ENCODE measurements around the gene PDE4A. TPM values are rescaled to one million over a fixed set of nuclear protein-coding genes. Genes with fewer than 3 reads are reported as not detected.

PDE4A gene
- total and polyA plus RNA-seq, 2 of the 13 experiments (the other 11 are each of a cell fraction or from before 2014, with no cell fraction given): 1.1 to 4.1 TPM

DNA sequence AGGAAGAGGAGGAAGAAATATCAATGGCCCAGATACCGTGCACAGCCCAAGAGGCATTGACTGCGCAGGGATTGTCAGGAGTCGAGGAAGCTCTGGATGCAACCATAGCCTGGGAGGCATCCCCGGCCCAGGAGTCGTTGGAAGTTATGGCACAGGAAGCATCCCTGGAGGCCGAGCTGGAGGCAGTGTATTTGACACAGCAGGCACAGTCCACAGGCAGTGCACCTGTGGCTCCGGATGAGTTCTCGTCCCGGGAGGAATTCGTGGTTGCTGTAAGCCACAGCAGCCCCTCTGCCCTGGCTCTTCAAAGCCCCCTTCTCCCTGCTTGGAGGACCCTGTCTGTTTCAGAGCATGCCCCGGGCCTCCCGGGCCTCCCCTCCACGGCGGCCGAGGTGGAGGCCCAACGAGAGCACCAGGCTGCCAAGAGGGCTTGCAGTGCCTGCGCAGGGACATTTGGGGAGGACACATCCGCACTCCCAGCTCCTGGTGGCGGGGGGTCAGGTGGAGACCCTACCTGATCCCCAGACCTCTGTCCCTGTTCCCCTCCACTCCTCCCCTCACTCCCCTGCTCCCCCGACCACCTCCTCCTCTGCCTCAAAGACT lies 46.9 kb downstream of the PDE4A start:
- no TSS peak for BruUV-seq (replicated peaks)
- POLR2A ChIA-PET: no interaction called here
- FAIRE-seq: no peak
- TF ChIP-seq, protein P1, sequence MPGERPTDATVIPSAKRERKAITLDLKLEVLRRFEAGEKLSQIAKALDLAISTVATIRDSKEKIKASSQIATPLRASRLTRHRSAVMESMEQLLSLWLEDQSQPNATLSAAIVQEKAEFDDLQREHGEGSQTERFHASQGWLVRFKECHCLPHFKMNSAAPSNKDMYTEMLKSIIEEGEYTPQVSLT (CRISPR knock-in tag; IDR thresholded peaks at IDR 0.05; ENCODE audit: borderline replicate concordance, low read depth): no peak
- no peak for TF ChIP-seq SSRP1 (CRISPR knock-in tag; IDR thresholded peaks at IDR 0.05)
- TF ChIP-seq THAP11 (CRISPR knock-in tag; IDR thresholded peaks at IDR 0.05): no peak
- TF ChIP-seq HOXA3 (CRISPR knock-in tag; IDR thresholded peaks at IDR 0.05): no peak
- TF ChIP-seq, protein P2, sequence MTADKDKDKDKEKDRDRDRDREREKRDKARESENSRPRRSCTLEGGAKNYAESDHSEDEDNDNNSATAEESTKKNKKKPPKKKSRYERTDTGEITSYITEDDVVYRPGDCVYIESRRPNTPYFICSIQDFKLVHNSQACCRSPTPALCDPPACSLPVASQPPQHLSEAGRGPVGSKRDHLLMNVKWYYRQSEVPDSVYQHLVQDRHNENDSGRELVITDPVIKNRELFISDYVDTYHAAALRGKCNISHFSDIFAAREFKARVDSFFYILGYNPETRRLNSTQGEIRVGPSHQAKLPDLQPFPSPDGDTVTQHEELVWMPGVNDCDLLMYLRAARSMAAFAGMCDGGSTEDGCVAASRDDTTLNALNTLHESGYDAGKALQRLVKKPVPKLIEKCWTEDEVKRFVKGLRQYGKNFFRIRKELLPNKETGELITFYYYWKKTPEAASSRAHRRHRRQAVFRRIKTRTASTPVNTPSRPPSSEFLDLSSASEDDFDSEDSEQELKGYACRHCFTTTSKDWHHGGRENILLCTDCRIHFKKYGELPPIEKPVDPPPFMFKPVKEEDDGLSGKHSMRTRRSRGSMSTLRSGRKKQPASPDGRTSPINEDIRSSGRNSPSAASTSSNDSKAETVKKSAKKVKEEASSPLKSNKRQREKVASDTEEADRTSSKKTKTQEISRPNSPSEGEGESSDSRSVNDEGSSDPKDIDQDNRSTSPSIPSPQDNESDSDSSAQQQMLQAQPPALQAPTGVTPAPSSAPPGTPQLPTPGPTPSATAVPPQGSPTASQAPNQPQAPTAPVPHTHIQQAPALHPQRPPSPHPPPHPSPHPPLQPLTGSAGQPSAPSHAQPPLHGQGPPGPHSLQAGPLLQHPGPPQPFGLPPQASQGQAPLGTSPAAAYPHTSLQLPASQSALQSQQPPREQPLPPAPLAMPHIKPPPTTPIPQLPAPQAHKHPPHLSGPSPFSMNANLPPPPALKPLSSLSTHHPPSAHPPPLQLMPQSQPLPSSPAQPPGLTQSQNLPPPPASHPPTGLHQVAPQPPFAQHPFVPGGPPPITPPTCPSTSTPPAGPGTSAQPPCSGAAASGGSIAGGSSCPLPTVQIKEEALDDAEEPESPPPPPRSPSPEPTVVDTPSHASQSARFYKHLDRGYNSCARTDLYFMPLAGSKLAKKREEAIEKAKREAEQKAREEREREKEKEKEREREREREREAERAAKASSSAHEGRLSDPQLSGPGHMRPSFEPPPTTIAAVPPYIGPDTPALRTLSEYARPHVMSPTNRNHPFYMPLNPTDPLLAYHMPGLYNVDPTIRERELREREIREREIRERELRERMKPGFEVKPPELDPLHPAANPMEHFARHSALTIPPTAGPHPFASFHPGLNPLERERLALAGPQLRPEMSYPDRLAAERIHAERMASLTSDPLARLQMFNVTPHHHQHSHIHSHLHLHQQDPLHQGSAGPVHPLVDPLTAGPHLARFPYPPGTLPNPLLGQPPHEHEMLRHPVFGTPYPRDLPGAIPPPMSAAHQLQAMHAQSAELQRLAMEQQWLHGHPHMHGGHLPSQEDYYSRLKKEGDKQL (CRISPR knock-in tag; IDR thresholded peaks at IDR 0.05; ENCODE audit: low read depth): no peak
- TF ChIP-seq ZNF20 (CRISPR knock-in tag; IDR thresholded peaks at IDR 0.05): no peak
- TF ChIP-seq MAFF (IDR thresholded peaks at IDR 0.05; ENCODE audit: low read depth, low read length): no peak
- TF ChIP-seq ZNF180 (CRISPR knock-in tag; IDR thresholded peaks at IDR 0.05; ENCODE audit: borderline replicate concordance, low read depth): no peak
- no peak for TF ChIP-seq ZNF296 (CRISPR knock-in tag; conservative IDR thresholded peaks at IDR 0.05)
- TF ChIP-seq NCOA1 (CRISPR knock-in tag; IDR thresholded peaks at IDR 0.05): no peak
- TF ChIP-seq, protein P3, sequence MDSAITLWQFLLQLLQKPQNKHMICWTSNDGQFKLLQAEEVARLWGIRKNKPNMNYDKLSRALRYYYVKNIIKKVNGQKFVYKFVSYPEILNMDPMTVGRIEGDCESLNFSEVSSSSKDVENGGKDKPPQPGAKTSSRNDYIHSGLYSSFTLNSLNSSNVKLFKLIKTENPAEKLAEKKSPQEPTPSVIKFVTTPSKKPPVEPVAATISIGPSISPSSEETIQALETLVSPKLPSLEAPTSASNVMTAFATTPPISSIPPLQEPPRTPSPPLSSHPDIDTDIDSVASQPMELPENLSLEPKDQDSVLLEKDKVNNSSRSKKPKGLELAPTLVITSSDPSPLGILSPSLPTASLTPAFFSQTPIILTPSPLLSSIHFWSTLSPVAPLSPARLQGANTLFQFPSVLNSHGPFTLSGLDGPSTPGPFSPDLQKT (CRISPR knock-in tag; IDR thresholded peaks at IDR 0.05; ENCODE audit: borderline replicate concordance): no peak
- TF ChIP-seq, protein P4, sequence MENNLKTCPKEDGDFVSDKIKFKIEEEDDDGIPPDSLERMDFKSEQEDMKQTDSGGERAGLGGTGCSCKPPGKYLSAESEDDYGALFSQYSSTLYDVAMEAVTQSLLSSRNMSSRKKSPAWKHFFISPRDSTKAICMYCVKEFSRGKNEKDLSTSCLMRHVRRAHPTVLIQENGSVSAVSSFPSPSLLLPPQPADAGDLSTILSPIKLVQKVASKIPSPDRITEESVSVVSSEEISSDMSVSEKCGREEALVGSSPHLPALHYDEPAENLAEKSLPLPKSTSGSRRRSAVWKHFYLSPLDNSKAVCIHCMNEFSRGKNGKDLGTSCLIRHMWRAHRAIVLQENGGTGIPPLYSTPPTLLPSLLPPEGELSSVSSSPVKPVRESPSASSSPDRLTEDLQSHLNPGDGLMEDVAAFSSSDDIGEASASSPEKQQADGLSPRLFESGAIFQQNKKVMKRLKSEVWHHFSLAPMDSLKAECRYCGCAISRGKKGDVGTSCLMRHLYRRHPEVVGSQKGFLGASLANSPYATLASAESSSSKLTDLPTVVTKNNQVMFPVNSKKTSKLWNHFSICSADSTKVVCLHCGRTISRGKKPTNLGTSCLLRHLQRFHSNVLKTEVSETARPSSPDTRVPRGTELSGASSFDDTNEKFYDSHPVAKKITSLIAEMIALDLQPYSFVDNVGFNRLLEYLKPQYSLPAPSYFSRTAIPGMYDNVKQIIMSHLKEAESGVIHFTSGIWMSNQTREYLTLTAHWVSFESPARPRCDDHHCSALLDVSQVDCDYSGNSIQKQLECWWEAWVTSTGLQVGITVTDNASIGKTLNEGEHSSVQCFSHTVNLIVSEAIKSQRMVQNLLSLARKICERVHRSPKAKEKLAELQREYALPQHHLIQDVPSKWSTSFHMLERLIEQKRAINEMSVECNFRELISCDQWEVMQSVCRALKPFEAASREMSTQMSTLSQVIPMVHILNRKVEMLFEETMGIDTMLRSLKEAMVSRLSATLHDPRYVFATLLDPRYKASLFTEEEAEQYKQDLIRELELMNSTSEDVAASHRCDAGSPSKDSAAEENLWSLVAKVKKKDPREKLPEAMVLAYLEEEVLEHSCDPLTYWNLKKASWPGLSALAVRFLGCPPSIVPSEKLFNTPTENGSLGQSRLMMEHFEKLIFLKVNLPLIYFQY (CRISPR knock-in tag; IDR thresholded peaks at IDR 0.05; ENCODE audit: borderline replicate concordance): no peak
- TF ChIP-seq, protein P5, sequence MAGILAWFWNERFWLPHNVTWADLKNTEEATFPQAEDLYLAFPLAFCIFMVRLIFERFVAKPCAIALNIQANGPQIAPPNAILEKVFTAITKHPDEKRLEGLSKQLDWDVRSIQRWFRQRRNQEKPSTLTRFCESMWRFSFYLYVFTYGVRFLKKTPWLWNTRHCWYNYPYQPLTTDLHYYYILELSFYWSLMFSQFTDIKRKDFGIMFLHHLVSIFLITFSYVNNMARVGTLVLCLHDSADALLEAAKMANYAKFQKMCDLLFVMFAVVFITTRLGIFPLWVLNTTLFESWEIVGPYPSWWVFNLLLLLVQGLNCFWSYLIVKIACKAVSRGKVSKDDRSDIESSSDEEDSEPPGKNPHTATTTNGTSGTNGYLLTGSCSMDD (CRISPR knock-in tag; IDR thresholded peaks at IDR 0.05): no peak

More for the DNA sequence above, 46.9 kb downstream of the PDE4A start:
- no peaks in the 10 kb centered on the region for H3K4me1 ChIP-seq (ENCODE audit: insufficient read depth, low read length)
- no peak overlapping the region for H3K27ac ChIP-seq (ENCODE audit: extremely low read length, insufficient read depth, low read length)
- H4K20me1 ChIP-seq (ENCODE audit: insufficient read depth, low read length): no peaks in the 10 kb centered on the region
- WGBS (ENCODE audit: low lambda C conversion rate): 97% methylated on average over 12 of the region's 20 CpGs
- H3K4me3 ChIP-seq (replicated peaks in 1 of 3; ENCODE audit: insufficient read depth in 1 of 3, low read depth in 2 of 3, low read length in 3 of 3): no peak overlapping the region
- H3K36me3 ChIP-seq (replicated peaks in 1 of 2; ENCODE audit: control insufficient read depth in 1 of 2, insufficient read depth in 2 of 2, low read length in 2 of 2): 0 out of 5 replicates have a peak, but pooled peaks cover 0 to 6% of the 10 kb centered on the region in 2 experiments
- DNase-seq (ENCODE audit: low spot score) (no peak), ATAC-seq (no peak)
- H3K27me3 ChIP-seq (ENCODE audit: control insufficient read depth in 1 of 2, insufficient read depth in 2 of 2, low read length in 2 of 2): no peaks in the 10 kb centered on the region
- H3K9ac ChIP-seq (ENCODE audit: insufficient read depth, low read depth, low read length): no peak overlapping the region
- H3K4me2 ChIP-seq (ENCODE audit: low read depth, low read length): no peak overlapping the region
- no peaks in the 10 kb centered on the region for H3K79me2 ChIP-seq (ENCODE audit: insufficient read depth, low read length)
- H2AFZ ChIP-seq (ENCODE audit: low read length): no peak overlapping the region
- H3K9me3 ChIP-seq (ENCODE audit: low read length): no peaks in the 10 kb centered on the region
- in situ Hi-C loops (cut with HindIII; ENCODE audit: extremely low pct_ligation_motif_present, low pct_unique_long_range_greater_than_20kb) (no loop called here), intact Hi-C loops (cut with micrococcal nuclease; ENCODE audit: unreplicated experiment) (no loop called here)
- CTCF ChIA-PET (ENCODE audit: low intra/inter-chr PET ratio, low total read pairs): no interaction called here
